ENCODE measurements around the gene PELI2. TPM values are rescaled to one million over a fixed set of nuclear protein-coding genes. Genes with fewer than 3 reads are reported as not detected.
A peak's percentile ranks its signal among the peaks of the same experiment; 100 is the strongest.

The PELI2 gene
- total and polyA plus RNA-seq, 8 donors: 6.0 to 46.6 (median 32.6) TPM

- Histone ChIP-seq H3K9me3 (no peaks in the 10 kb centered on the region), H3K4me1 (peaks cover 0 to 15% (median 7%) of the 10 kb centered on the region in 3 donors), H3K27ac (no peak overlapping the region), H3K4me3 (no peak overlapping the region), H3K36me3 (no peaks in the 10 kb centered on the region), H3K27me3 (no peaks in the 10 kb centered on the region)
- no peak for ATAC-seq
- TF ChIP-seq CTCF (IDR thresholded peaks at IDR 0.05): no peak
- WGBS, 2 donors: 94 to 98% methylated on average over 1 of the region's 1 CpG
- FAIRE-seq: no peak
- intact Hi-C loops (cut with DNase I): no loop called here
- no peak for DNase-seq
Observed at GRCh38 chr14:56098021-56098420, 20.2 kb upstream of the PELI2 start.

DNA sequence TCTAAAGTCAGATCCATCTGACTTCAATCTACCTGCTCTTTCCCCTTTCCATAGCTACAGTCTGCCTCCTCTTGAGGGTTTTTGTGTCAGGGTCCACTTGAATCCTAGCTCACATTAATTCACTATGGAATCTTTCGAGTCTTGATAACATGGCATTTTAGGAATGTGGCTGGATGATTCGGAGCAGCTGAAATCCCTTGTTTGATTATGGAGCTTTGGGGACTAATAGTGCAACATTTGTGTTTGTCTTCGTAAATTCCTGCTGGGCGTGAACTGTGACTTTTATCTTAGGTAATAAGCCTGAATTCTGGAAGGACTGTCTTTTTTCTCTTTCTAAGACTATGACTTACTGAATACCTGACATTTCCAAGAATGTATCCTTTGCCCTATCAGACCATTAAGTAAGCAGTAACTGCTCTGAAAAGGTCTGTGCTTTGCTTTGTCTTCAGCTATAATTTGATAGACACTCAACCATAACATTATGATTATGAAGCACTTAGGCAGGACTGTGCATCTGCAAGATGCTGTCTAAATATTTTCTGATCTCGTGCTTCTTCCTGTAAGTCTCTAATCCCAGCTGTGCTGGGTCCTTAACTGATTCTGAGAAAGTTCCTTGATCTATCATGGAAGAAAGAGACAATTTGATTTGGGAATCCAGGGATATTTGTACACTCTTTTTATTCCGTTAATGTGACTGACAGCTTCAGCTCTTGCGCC lies 19.0 kb upstream of the PELI2 start:
- no peak for DNase-seq
- H3K27me3 ChIP-seq: no peaks in the 10 kb centered on the region
- TF ChIP-seq CTCF (IDR thresholded peaks at IDR 0.05): no peak
- ATAC-seq: peak in 1 of 4 donors; percentile 18
- no peak overlapping the region for H3K27ac ChIP-seq
- intact Hi-C loops (cut with DNase I): no loop called here
- no peak overlapping the region for H3K4me3 ChIP-seq
- no peaks in the 10 kb centered on the region for H3K9me3 ChIP-seq
- no peaks in the 10 kb centered on the region for H3K36me3 ChIP-seq
- WGBS, 2 donors: 56 to 57% methylated on average over 7 of the region's 7 CpGs
- peaks cover 0 to 8% (median 4%) of the 10 kb centered on the region in 3 donors for H3K4me1 ChIP-seq
- no peak for FAIRE-seq

- Histone ChIP-seq H3K27ac (no peak overlapping the region), H3K36me3 (no peaks in the 10 kb centered on the region), H3K9me3 (no peaks in the 10 kb centered on the region), H3K27me3 (no peaks in the 10 kb centered on the region), H3K4me3 (no peak overlapping the region), H3K4me1 (peaks cover 0 to 3% (median 0%) of the 10 kb centered on the region in 3 donors)
- intact Hi-C loops (cut with DNase I): no loop called here
- no peak for TF ChIP-seq CTCF (IDR thresholded peaks at IDR 0.05)
- 84 to 96% methylated on average over 3 of the region's 3 CpGs for WGBS, 2 donors
- DNase-seq (no peak), ATAC-seq (no peak), FAIRE-seq (no peak)
Observed at GRCh38 chr14:56100556-56100955, 17.7 kb upstream of the PELI2 start.

- peaks cover 3 to 4% (median 4%) of the 10 kb centered on the region in 3 donors for H3K4me1 ChIP-seq
- H3K9me3 ChIP-seq: no peaks in the 10 kb centered on the region
- H3K27me3 ChIP-seq: no peaks in the 10 kb centered on the region
- DNase-seq: no peak
- no peak overlapping the region for H3K4me3 ChIP-seq
- 72 to 79% methylated on average over 3 of the region's 3 CpGs for WGBS, 2 donors
- TF ChIP-seq CTCF (IDR thresholded peaks at IDR 0.05): no peak
- no peak overlapping the region for H3K27ac ChIP-seq
- no peak for FAIRE-seq
- intact Hi-C loops (cut with DNase I): no loop called here
- H3K36me3 ChIP-seq: no peaks in the 10 kb centered on the region
- no peak for ATAC-seq
Observed at GRCh38 chr14:56102941-56103340, 15.3 kb upstream of the PELI2 start.

DNA sequence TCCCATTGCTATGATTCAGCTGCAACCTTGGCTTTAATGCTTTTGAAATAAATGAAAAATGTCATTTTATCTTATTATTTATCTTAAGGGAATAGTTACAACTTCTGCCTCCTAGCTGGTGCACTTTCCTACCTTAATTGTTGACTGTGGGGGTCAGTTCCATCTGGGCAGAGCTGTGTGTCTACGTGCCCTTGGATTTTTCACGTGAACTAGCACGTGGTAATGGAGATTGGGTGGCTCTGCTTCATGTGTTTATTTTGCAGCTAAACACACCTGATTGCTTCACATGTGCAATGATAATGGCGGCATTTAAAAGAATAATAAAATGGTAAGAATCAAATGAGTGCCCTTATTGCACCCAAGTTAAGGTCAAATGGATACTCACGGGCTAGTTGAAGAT lies 10.6 kb upstream of the PELI2 start:
- Histone ChIP-seq H3K36me3 (no peaks in the 10 kb centered on the region), H3K27me3 (no peaks in the 10 kb centered on the region), H3K4me1 (peaks cover 6 to 8% (median 7%) of the 10 kb centered on the region in 3 donors), H3K4me3 (no peak overlapping the region), H3K27ac (peak overlapping the region in 3 of 4 donors; percentile 1 to 30 (median 24)), H3K9me3 (no peaks in the 10 kb centered on the region)
- intact Hi-C loops (cut with DNase I): no loop called here
- no peak for FAIRE-seq
- peak in 3 of 6 donors; percentile 47 to 61 (median 59) for DNase-seq
- peak; percentile 90 to 97 (median 95) for ATAC-seq
- 35% methylated on average over 5 of the region's 5 CpGs for WGBS, 2 donors
- TF ChIP-seq CTCF (IDR thresholded peaks at IDR 0.05): no peak
